OCI-LY3 (cell line): ENCODE results near the gene DGCR6.
"Not testable (repeated sequence)": the region's sequence is repeated elsewhere in the genome, so short reads cannot be mapped to it uniquely, and the experiment has no call there.

Experiments
- CTCF ChIP-seq: fragments of 200-600, 300-600 bp; sonication (generic); IDR thresholded peaks from 2 replicates; pipeline ENCODE4 v1.5.1; 2014; ENCODE audit warnings: antibody characterized with exemption, low read length, low read depth
- EZH2phosphoT487 ChIP-seq: fragments of 200-600 bp; shearing (Covaris generic); IDR thresholded peaks from 2 replicates; pipeline ENCODE4 v1.6.1; 2018; ENCODE audit warnings: antibody characterized with exemption, mixed run types, low read depth

GRCh38 chr22:18956956-18957355, 50.8 kb downstream of the DGCR6 start:
- not testable (repeated sequence) for TF ChIP-seq CTCF, EZH2phosphoT487
